ENCODE results near the gene FUOM.

GRCh38 chr10:133344236-133344635 lies 13.6 kb downstream of the FUOM start:
- TF ChIP-seq L3MBTL2 (conservative IDR thresholded peaks at IDR 0.05) (no peak), PKNOX1 (IDR thresholded peaks at IDR 0.05) (no peak), FOXM1 (IDR thresholded peaks at IDR 0.05; ENCODE audit: borderline replicate concordance) (no peak), BHLHE40 (IDR thresholded peaks at IDR 0.05; ENCODE audit: borderline replicate concordance) (no peak), LEF1 (IDR thresholded peaks at IDR 0.05; ENCODE audit: borderline replicate concordance) (no peak)
